C1 segment of cervical spinal cord (tissue), 14 donors: ENCODE results near the gene XRCC1.
"Not testable (repeated sequence)": the region's sequence is repeated elsewhere in the genome, so short reads cannot be mapped to it uniquely, and the experiment has no call there.

Source experiments
- DNase-seq, 14 donors: peaks; one replicate each; lab custom pipeline; 2025; lab: John Stamatoyannopoulos, UW

Gene XRCC1

DNA sequence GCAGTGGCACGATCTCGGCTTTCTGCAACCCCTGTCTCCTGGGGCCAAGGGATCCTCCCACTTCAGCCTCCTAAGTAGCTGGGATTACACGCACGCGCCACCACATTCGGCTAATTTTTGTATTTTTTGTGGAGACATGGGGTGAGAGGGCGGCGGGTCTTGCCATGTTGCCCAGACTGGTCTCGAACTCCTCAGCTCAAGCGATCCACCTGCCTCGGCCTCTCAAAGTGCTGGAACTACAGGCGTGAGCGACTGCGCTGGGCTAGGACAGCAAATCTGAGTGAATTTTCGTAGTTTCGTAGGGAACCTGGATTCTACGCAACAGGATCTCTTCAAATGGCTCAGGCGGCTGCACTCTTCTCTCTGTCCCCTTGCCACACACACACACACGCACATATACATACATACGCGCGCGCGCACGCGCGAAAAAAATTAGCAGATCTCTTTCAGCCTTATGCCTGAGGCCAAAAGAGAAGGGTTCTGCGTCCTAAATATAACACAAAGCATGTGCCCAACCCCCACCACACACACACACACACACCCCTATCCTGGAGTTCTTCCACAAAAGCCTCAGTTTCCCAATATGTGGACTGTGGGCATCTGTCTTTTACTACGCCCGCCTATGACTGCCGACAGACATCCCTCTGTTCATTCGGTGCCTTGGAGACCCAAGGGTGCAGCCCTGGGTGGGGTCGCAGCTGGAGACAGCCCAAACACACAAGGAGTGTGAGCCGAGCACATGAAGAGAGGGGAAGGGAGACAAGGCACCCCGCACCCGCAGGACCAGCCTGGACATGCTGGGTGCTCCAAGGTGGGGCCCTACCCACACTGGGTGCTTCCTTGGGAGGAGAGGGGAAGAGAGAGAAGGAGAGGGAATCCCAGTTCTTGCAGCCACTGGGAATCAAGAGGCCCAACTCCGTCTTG lies 890 bp upstream of the XRCC1 start:
- DNase-seq, result peak in 1 of 14 donors; percentile 32

DNA sequence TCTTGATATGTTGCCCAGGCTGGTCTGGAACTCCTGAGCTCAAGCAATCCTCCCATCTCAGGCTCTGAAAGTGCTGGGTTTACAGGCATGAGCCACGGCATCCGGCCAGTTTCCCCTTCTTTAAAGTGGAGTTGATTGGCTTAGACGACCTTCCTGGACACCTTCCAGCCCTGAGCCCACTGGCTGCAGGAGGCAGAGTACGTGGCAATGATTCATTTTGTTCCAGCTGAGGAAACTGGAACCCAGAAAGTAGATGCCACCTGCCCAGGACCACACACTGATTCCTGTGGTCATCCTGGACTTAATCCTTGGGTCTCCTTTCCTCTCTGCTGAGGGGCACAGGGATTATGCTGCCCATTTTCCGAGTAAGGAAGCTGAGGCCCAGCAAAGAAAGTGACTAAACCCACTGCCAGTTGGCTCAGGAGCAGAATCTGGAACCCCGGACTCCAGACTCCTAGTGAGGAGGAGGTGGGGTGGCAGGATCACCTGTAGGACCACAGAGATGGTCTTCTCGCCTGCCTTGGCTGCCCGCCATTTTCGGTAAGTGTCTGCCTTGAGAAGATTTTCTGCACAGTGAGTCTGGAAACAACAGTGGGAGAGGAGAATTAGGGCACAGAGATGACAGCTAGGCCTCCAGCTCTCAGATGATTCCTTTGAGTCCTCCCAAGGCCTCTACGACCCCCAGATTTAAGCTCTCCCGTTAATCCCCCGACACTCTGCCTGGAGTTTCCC lies 737 bp downstream of the XRCC1 start:
- DNase-seq, result no peak

DNA sequence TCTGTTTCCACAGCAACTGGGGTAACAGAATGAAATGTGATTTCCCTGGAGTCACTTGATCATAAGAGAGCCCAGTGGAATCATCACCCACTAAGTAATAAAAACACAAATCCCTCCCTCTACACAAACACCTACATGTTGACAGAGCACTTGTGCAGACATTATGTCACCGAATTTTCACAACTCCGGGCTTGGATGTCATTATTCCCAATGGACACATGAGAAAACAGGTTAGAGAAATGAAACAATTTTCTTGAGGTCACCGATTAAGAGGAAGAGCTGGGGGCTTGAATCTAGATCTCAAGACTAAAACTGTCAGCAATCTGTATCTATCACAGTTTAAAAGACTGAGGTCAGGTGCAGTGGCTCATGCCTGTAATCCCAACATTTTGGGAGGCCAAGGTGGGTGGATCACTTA lies 3.1 kb downstream of the XRCC1 start:
- no peak for DNase-seq

DNA sequence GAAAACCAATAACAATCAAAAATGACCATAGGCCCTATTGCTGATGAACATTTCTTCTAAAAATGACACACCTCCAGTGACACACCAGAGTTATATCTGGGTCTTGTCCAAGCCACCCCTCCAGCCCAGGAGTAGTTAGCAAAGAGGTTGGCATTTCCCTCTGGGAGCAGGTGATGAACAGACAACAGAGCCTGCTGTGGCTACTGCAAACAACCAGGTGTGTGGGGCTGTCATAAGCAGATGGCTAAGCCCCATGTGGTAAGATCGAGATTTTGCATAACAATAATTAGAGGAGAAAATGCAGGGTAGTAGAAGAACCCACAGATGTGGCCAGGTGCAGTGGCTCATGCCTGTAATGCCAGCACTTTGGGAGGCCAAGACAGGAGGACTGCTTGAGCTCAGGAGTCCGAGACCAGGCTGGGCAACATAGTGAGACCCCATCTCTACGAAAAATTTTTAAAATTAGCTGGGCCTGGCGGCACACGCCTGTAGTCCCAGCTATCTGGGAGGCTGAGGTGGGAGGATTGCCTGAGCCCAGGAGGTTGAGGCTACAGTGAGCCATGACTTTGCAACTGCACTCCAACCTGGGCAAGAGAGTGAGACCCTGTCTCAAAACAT lies 5.0 kb downstream of the XRCC1 start:
- no peak for DNase-seq

DNA sequence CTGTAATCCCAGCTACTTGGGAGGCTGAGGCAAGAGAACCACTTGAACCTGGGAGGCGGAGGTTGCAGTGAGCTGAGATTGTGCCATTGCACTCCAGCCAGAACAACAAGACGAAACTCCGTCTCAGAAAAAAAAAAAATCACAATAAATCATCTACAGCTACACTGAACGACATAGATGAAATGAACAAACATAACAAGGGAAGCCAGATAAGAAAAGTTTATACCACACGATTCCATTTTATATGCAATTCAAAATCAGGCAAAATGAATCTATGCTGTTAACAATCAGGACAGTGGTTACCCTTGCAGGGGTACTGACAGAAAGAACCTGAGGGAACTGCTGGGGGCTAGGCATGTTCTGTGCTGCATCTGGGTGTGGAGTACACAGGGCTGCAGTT lies 5.7 kb downstream of the XRCC1 start:
- DNase-seq, result no peak

DNA sequence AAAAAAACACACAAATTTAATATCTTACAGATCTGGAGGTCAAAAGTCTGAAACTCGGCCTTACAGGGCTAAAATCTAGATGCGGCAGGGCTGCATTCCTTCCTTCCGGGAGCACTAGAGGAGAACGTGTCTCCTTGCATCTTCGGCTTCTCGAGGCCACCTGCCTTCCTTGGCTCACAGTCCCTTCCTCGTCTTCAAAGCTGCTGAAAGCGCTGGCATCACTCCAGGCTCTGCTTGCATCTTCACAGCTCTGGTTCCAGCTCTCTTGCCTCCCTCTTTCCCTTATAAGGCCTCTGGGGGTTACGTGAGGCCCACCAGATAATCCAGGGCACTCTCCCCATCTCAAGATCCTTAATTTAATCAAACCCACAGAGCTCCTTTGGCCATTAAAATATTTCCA lies 10.5 kb downstream of the XRCC1 start:
- DNase-seq, result peak in 1 of 14 donors; percentile 67

DNA sequence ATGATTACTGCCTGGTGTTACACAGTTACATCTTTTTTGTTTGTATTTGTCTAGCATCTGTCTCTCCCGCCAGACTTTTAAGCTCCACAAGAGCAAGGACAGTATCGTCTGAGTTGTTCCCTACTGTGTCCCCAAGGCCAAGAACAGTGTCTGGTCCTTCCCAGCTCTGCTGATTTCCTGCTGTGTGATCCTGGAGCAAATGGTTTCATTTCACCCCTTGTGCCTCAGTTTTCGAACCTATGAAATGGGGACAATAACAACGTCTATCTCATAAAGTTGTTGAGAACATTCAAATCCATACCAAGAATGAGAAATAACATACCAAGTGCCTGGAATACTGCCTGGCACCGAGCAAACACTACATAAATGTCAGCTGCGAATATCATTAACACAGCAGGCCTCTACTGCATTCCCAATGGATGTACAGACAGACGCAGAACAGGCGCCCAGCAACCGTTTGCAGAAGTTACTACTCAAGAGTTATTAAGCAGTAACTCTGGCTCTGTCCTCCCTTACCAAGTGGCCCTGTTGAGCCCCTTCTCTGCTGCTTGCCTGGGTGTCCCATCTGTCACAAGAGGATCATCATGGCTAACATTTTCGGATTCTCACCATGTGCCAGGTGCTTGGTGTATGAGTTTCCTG lies 11.4 kb downstream of the XRCC1 start:
- no peak for DNase-seq

DNA sequence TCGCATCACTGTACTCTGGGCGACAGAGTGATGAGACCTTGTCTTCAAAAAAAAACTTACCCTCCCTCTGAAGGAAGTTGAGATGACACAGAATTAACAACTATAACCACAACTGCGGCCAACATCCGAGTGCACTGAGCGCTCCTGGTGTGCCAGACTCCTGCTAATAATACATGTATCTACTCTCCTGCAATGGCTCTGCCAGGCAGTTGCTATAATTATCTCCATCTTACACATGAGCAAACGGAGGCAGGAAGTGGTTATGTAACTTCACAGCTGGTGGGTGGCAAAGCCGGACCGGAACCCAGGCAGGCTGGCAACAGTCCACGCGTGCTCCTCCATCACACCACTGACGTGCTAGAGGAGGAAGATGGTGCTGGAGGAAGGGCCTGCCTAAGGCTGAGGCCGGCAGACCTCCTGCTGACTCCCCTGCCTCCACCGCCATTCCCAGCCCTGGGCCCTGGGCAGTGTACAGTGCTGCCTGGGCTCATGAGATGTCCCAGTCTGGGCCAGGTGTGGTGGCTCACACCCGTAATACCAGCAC lies 12.6 kb downstream of the XRCC1 start:
- peak in 10 of 14 donors; percentile 1 to 91 (median 41) for DNase-seq

DNA sequence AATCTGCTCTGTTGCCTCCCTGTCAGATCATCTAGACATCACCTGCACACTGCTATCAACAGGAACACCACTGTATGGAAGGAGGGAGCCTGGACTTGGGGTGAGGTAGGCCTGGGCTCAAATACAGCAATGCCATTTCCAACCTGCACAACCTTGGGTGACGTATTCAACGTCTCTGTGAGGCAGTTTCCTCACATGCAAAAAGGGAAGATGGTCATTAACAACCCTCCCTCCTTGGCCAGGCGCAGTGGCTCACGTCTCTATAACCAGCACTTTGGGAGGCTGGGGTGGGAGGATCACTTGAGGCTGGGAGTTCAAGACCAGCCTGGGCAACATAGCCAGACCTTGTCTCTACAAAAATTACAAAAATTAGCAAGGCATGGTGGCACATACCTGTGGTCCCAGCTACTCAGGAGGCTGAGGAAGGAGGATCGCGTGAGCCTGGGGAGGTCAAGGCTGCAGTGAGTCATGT lies 13.1 kb downstream of the XRCC1 start:
- DNase-seq, result no peak

DNA sequence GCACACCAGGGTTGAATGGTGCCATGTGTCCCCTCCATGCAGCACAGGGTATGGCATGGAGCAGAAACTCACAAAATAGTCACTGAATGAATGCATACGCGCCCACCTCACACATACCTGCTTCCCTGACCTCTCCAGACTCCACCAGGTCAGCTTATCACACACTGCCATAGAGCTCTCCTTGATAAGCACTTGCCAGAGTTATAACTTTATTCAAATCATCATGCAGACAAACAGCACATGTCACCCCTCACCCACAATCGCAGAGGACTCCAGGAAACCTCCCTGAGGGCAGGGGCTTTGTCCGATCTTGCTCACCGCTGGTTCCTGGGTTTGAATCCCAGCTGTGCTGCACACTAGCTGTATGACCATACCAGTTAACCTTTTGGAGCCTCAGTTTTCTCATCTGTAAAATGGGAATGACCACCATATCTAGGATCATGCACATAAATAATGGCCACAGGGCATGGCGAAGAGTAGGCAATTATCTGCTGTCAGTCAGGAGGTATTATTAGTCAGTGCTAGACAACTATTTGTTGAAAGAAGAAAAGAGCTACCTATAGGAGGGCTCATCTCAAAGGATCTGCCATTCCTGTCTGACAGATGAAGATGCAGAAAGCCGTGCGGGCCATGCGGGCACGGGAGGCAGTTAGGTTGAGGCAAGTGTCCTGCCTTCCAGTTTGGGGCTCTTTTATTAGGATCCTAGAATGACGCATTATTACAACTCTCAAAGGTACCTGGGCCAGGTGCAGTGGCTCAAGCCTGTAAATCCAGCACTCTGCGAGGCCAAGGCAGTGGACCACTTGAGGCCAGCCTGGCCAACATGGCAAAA lies 14.0 kb downstream of the XRCC1 start:
- DNase-seq, result no peak

DNA sequence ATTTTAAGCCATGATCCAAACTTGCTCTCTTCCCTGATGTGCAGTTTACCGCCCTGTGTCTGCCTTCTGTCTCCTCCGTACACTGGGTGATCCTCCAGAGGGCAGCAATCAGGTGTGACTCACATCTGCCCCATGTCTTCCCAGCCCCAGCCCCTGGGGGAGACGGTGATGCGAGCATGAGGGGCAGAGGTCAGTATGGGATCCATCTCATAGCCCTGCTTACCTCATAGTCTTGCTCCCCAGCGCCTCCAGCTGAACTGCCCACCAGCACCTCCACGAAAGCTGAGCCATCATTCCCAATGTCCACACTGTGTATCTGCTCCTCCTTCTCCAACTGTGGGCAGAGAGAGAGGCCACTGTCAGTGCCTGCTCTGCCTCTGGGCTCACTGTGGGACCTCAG lies 14.6 kb downstream of the XRCC1 start:
- DNase-seq, result no peak

DNA sequence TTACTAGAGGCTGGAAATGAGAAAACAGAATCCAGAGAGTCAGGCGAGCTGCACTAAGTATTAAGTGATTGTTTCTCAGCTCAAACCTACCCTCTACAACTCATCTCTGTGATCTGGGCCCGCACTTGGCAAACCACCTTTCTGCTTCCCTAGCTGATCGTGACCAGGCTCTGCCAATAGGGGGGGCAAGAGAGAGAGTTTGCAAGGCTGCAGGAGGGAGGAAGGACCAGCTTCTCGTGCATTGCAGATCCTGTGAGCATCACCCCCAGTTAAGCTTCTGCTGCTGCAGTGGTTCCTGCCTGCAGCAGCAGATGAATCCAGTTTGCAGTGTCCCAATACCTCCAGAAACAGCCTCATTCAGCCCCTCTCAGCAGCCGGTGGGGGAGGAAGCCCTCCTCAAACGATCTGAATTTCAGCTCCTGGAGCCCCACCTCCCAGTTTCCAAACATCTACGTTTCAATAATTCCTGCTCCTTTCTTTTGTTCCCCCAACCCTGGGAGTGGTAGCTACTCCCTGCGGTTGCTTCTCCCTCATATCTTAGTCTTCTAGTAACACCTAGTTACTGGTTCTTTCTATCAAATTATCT lies 20.0 kb downstream of the XRCC1 start:
- peak in 12 of 14 donors; percentile 4 to 81 (median 33) for DNase-seq

DNA sequence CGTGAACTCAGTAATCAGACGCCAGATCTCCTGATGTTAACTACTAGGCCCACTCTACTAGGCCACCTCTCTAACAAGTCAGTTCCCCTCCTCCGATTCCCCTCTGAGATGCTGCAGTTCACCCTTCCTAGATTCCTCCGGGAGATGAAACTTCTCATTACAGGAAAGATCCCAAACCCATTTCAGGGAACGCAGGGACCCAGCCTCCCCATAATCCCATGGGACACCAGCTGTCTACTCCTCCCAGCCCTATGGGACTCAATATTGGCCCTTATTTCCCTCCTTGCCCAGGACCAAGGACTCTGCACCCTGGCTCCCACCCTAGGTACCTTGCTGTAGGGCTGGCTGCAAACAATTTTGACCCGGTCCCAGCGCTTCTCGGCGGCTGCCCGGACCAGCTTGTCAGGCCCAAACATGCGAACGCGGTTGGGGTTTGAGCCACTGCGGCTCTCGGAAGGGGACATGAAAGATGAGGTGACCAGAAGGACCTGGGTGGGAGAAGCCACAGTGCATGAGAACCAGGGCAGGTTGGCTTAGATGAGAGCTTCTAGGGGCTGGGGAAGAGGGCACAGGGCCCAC lies 20.9 kb downstream of the XRCC1 start:
- DNase-seq, result no peak

DNA sequence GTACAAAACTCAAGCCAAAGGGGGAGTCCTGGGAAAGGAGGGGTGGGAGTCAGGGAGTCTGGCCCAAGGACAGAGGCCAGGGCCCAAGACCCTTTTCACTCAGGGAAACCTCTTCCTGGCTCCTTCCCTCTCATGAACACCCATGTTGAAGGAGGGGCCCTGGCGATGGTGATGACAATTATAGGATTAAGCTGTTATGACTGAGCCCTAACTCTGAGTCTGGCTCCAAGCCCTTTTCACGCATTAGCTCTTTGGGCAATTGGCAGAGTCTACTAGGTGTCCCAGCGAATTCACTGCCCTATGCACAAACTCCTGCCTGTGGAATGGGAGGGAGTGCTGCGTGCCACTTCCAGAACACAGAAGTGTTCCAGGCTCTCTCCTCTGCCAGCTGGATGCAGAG lies 21.7 kb downstream of the XRCC1 start:
- no peak for DNase-seq

DNA sequence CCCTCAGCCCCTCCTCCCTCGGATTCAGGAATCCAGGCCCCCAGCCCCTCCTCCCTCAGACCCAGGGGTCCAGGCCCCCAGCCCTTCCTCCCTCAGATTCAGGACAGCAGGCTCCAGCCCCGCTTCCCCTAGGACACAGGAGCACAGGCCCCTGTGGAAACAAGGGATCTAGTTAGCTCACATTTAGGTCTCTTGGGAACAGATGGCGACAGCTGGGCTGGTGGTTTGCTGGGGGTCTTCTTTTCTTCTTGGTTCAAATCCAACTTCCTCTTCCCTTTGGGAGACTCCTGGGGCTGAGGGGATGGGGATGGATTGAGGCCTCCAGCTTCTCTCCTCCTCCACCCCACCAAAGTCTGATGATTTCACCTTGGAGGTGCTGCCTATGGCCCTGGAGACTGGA lies 22.7 kb downstream of the XRCC1 start:
- no peak for DNase-seq

DNA sequence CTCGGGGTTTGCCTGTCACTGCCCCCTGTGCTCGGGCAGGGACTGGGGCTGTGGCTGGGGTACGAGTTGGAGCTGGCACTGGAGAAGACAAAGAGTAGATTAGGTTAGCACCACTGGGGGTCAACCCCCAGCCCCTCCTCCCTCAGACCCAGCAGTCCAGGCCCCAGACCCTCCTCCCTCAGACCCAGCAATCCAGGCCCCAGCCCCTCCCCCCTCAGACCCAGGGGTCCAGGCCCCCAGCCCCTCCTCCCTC lies 23.2 kb downstream of the XRCC1 start:
- DNase-seq, result no peak

DNA sequence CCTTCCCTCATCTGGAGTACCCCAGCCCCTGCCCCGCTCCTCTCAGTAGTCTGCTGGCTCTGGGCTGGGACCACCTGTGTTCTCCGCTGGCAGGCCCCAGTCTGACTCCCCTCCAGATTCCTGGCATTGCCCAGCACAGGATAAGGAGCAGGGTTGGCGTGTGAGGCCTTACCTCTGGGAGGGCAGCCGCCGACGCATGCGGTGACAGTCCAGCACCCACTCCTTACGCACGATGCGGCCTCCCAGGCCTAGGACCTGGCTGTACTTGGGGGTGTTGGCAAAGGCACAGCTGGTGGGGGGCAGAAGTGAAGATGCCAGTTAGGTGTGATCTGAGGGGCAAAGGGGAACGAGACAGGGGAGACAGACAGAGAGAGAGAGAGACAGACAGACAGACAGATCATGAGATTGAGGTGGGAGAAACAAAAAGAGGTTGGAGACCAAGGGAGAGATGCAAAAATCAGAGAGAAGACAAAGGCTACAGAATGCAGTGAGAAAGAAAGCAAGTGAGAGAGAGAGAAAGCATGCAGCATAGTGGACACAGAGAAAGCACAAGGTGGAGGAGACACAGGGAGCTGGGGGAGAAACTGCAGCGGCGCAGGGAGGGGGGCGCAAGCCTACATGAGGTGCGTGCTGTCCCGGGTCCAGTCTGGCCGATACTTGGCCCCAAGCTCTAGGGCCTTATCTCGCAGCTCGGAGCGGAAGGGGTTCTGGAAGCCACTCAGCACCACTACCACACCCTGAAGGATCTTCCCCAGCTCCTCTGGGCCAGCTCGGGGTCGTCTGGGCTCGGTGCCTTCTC lies 23.7 kb downstream of the XRCC1 start:
- no peak for DNase-seq

DNA sequence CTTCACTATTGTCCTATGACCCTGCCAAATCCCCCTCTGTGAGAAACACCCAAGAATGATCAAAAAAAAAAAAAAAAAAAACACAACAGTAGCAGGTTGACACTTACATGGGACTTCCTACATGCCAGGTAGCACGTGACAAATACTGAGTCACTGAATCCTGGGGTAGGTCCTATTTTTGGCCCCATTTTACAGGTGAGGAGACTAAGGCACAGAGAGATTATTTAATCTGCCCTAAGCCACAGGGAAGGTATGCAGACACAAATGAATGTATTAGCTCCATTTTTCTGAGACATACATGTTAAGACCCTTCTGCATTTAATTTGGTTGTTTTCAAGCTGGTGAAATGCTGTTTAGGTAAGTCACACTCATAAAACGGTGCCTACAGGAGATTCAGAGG lies 26.6 kb downstream of the XRCC1 start:
- no peak for DNase-seq

DNA sequence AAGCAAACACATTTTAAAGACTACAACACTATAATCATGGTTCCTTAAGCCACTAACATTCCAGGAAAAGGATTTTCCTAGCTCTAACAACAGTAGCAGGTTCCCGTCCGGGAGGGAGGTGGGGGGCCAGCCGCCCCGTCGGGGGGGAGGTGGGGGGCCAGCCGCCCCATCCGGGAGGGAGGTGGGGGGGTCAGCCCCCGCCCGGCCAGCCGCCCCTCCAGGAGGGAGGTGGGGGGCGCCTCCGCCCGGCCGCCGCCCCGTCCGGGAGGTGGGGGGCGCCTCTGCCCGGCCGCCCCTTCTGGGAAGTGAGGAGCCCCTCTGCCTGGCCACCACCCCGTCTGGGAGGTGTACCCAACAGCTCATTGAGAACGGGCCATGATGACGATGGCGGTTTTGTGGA lies 27.4 kb downstream of the XRCC1 start:
- not testable (repeated sequence) for DNase-seq
